ENCODE results near the gene NSMCE1.

DNA sequence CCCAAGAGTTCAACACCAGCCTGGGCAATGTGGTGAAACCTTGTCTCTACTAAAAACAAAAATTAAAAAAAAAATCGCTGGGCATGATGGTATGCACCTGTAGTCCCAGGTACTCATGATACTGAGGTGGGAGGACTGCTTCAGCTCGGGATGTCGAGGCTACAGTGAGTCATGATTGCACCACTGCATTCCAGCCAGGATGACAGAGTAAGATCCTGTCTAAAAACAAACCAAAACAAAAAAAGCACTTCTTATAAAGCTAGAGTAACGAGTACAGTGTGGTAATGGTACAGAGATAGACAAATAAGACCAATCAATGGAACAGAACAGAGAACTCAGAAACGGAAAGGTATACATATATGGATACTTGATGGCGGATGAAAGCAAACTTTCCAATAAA lies 4.4 kb downstream of the NSMCE1 start:
- TF ChIP-seq, protein P1, sequence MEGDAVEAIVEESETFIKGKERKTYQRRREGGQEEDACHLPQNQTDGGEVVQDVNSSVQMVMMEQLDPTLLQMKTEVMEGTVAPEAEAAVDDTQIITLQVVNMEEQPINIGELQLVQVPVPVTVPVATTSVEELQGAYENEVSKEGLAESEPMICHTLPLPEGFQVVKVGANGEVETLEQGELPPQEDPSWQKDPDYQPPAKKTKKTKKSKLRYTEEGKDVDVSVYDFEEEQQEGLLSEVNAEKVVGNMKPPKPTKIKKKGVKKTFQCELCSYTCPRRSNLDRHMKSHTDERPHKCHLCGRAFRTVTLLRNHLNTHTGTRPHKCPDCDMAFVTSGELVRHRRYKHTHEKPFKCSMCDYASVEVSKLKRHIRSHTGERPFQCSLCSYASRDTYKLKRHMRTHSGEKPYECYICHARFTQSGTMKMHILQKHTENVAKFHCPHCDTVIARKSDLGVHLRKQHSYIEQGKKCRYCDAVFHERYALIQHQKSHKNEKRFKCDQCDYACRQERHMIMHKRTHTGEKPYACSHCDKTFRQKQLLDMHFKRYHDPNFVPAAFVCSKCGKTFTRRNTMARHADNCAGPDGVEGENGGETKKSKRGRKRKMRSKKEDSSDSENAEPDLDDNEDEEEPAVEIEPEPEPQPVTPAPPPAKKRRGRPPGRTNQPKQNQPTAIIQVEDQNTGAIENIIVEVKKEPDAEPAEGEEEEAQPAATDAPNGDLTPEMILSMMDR (IDR thresholded peaks at IDR 0.05) = no peak
- no peak for TF ChIP-seq EP300 (IDR thresholded peaks at IDR 0.05)
